Measurements from ENCODE around the gene TAF11L8. TPM values are rescaled to one million over a fixed set of nuclear protein-coding genes. Genes with fewer than 3 reads are reported as not detected.

TAF11L8 gene
- total RNA-seq: not detected in 2 replicates

DNA sequence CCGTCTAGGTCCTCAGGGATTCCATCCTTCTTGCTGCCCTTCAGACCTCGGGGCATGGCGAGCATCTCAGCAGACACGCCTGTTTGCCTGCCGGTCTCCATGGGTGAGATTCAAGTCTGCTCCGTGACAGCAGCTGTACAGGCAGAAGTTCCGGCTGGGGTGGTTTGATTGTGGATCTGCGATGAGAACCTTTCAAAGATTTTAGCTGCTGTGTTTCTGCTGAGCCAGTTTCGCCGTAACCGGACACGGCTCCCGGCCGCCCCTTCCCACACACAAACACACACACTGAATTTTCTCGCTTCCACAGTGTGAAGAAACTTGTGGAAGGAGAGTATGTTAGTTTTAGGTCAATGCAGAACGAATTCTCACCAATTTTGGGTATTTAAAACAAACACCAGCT is at the start of gene TAF11L8:
Gene TAF11L8, minus strand, starts transcription at position 101 of the 400 bp plus-strand sequence.

DNA sequence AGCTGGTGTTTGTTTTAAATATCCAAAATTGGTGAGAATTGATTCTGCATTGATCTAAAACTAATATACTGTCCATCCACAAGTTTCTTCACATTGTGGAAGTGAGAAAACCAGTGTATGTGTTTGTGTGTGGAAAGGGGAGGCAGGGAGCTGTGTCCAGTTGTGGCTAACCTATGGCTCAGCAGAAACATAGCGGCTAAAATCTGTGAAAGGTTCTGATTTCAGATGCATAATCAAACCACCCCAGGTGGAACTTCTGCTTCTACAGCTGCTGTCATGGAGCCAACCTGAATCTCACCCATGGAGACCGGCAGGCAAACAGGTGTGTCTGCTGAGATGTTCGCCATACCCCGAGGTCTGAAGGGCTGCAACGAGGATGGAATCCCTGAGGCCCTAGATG is 43.4 kb upstream of the TAF11L8 start, which contains the start of gene TAF11L14:
Gene TAF11L14, plus strand, starts transcription at position 301 of the 400 bp plus-strand sequence.

GRCh38 chr5:17631788-17632187 is 41.0 kb upstream of the TAF11L8 start, which contains the start of gene TAF11L13:
TSS of gene TAF11L13 (plus strand) at chr5:17632088.

DNA sequence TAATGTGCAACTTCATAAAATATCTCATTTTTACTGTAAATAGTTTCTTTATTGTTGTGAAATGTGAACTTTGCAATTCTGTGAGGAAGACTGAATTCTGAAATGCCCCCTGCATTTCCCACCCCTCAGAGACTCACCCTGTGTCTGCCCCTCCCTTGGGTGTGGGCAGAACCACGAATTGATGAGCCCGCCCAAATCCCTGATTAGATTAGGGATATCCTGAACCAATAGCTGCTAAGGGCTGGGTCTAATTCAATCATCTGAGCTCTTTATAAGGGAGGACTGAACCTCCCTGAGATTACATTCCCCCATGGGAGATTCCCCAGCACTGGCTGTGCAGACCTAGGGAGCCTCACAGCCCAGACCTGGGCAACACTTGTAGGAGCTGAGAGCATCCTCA is 19.3 kb upstream of the TAF11L8 start, which contains the start of gene TAF11L12:
Gene TAF11L12, plus strand, starts transcription at position 301 of the 400 bp plus-strand sequence.

DNA sequence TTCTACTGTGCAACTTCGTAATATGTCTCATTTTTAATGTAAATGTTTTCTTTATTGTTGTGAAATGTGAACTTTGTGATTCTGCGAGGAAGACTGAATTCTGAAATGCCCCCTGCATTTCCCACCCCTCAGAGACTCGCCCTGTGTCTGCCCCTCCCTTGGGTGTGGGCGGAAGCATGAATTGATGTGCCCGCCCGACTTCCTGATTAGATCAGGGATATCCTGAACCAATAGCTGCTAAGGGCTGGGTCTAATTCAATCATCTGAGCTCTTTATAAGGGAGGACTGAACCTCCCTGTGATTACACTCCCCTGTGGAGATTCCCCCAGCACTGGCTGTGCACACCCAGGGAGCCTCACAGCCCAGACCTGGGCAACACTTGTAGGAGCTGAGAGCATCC is 13.1 kb upstream of the TAF11L8 start, which contains the start of gene TAF11L11:
Gene TAF11L11, plus strand, starts transcription at position 304 of the 400 bp plus-strand sequence.

DNA sequence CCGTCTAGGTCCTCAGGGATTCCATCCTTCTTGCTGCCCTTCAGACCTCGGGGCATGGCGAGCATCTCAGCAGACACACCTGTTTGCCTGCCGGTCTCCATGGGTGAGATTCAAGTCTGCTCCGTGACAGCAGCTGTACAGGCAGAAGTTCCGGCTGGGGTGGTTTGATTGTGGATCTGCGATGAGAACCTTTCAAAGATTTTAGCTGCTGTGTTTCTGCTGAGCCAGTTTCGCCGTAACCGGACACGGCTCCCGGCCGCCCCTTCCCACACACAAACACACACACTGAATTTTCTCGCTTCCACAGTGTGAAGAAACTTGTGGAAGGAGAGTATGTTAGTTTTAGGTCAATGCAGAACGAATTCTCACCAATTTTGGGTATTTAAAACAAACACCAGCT is 7.0 kb upstream of the TAF11L8 start, which contains the start of gene TAF11L10:
Gene TAF11L10, minus strand, starts transcription at position 101 of the 400 bp plus-strand sequence.

DNA sequence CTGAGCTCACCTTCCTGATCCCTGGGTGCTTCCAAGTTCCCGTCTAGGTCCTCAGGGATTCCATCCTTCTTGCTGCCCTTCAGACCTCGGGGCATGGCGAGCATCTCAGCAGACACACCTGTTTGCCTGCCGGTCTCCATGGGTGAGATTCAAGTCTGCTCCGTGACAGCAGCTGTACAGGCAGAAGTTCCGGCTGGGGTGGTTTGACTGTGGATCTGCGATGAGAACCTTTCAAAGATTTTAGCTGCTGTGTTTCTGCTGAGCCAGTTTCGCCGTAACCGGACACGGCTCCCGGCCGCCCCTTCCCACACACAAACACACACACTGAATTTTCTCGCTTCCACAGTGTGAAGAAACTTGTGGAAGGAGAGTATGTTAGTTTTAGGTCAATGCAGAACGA is 3.5 kb upstream of the TAF11L8 start, which contains the start of gene TAF11L9:
Gene TAF11L9, minus strand, starts transcription at position 140 of the 400 bp plus-strand sequence.

GRCh38 chr5:17585658-17586057 is 5.1 kb downstream of the TAF11L8 start, which contains the start of gene TAF11L7:
TSS of gene TAF11L7 (minus strand) at chr5:17585758.

Small RNAs within 50 kb of the gene (small RNA-seq; reads per million reads assigned to genes)
- gene AC233724.3 (not detected), gene AC233724.6 (not detected), gene AC233724.7 (not detected)

Other genes with a start within 250 kb of the TAF11L8 start
- gene TAF11L2, start 92.7 kb downstream of the TAF11L8 start, total RNA-seq: not detected in 2 replicates
- not detected in 2 replicates for gene TAF11L3, start 72.6 kb downstream of the TAF11L8 start, total RNA-seq
- gene TAF11L4, start 69.2 kb downstream of the TAF11L8 start, total RNA-seq: not detected in 2 replicates
- not detected in 2 replicates for gene TAF11L5, start 65.7 kb downstream of the TAF11L8 start, total RNA-seq
- not detected in 2 replicates for gene TAF11L6, start 62.3 kb downstream of the TAF11L8 start, total RNA-seq
- gene TAF11L7, start 5.2 kb downstream of the TAF11L8 start, total RNA-seq: not detected in 2 replicates
- gene TAF11L9, start 3.4 kb upstream of the TAF11L8 start, total RNA-seq: not detected in 2 replicates
- not detected in 2 replicates for gene TAF11L10, start 6.9 kb upstream of the TAF11L8 start, total RNA-seq
- gene TAF11L11, start 13.2 kb upstream of the TAF11L8 start, total RNA-seq: not detected in 2 replicates
- not detected in 2 replicates for gene TAF11L12, start 19.4 kb upstream of the TAF11L8 start, total RNA-seq
- gene TAF11L13, start 41.1 kb upstream of the TAF11L8 start, total RNA-seq: not detected in 2 replicates
- not detected in 2 replicates for gene TAF11L14, start 43.5 kb upstream of the TAF11L8 start, total RNA-seq

Measured in vein endothelial cell (primary cell).